GM23338 (cell line): ENCODE results near the gene NEK8. TPM values are rescaled to one million over a fixed set of nuclear protein-coding genes. Genes with fewer than 3 reads are reported as not detected.

ENCODE experiments used
- ATAC-seq: fragments of 200-7000 bp; cut with Tn5 transposase; 3 replicates; pipeline ENCODE4 v1.9.1; 2020
- DNase-seq: peaks from one replicate; pipeline ENCODE4 v3.0.0-alpha.2; 2015; ENCODE audit warnings: low spot score
- H2AFZ ChIP-seq: fragments of 200-600 bp; sonication (generic); 2 replicates; pipeline ENCODE4 v1.8.0; 2016; ENCODE audit warnings: antibody characterized with exemption, mild to moderate bottlenecking, moderate library complexity
- H3F3A ChIP-seq: fragments of 200-600 bp; sonication (generic); replicated peaks from 2 replicates; pipeline ENCODE4 v1.8.0; 2017; ENCODE audit warnings: antibody characterized with exemption, mixed run types, low read depth
- H3K27ac ChIP-seq: fragments of 200-600 bp; sonication (generic); 2 replicates; pipeline ENCODE4 v1.6.1; 2016; ENCODE audit warnings: low read depth
- H3K27me3 ChIP-seq: fragments of 200-600 bp; sonication (generic); 2 replicates; pipeline ENCODE4 v1.8.0; 2016; ENCODE audit warnings: mild to moderate bottlenecking, mixed run types, moderate library complexity; ENCODE audit not compliant: insufficient read depth
- H3K36me3 ChIP-seq: fragments of 200-600 bp; sonication (generic); 2 replicates; pipeline ENCODE4 v1.8.0; 2016; ENCODE audit warnings: mild to moderate bottlenecking; ENCODE audit not compliant: insufficient read depth
- H3K4me1 ChIP-seq: fragments of 200-600 bp; sonication (generic); 2 replicates; pipeline ENCODE4 v1.8.0; 2016; ENCODE audit warnings: mild to moderate bottlenecking, moderate library complexity; ENCODE audit not compliant: insufficient read depth
- H3K4me2 ChIP-seq: fragments of 200-600 bp; sonication (generic); 2 replicates; pipeline ENCODE4 v1.7.1; 2017; ENCODE audit warnings: mixed run types
- H3K4me3 ChIP-seq: fragments of 200-600 bp; sonication (generic); 2 replicates; pipeline ENCODE4 v1.6.1; 2016; ENCODE audit warnings: mixed run types
- H3K79me2 ChIP-seq: fragments of 200-600 bp; sonication (generic); replicated peaks from 2 replicates; pipeline ENCODE4 v1.8.0; 2017; ENCODE audit warnings: mild to moderate bottlenecking; ENCODE audit not compliant: insufficient read depth
- H3K9me2 ChIP-seq: fragments of 200-600 bp; sonication (generic); 2 replicates; pipeline ENCODE4 v1.8.0; 2017; ENCODE audit not compliant: insufficient read depth
- H4K20me1 ChIP-seq: fragments of 200-600 bp; sonication (generic); replicated peaks from 2 replicates; pipeline ENCODE4 v1.8.0; 2017; ENCODE audit warnings: mild to moderate bottlenecking; ENCODE audit not compliant: insufficient read depth
- H3K27ac Mint-ChIP-seq: 2 replicates; pipeline ENCODE4 v1.8.0; 2020; ENCODE audit warnings: inconsistent platforms, mild to moderate bottlenecking, moderate library complexity, mixed read lengths
- H3K27me3 Mint-ChIP-seq: 3 replicates; pipeline ENCODE4 v1.8.0; 2022; ENCODE audit warnings: low read depth, mild to moderate bottlenecking, moderate library complexity, mixed read lengths, inconsistent platforms; ENCODE audit not compliant: insufficient read depth, poor library complexity
- H3K36me3 Mint-ChIP-seq: 3 replicates; pipeline ENCODE4 v1.8.0; 2021; ENCODE audit warnings: low read depth, mild to moderate bottlenecking, inconsistent platforms, moderate library complexity, mixed read lengths
- H3K4me1 Mint-ChIP-seq: 3 replicates; pipeline ENCODE4 v1.8.0; 2020; ENCODE audit warnings: mild to moderate bottlenecking, inconsistent platforms, mixed read lengths
- H3K4me3 Mint-ChIP-seq: 3 replicates; pipeline ENCODE4 v1.8.0; 2021; ENCODE audit warnings: moderate library complexity, mild to moderate bottlenecking, inconsistent platforms, mixed read lengths
- H3K9me3 Mint-ChIP-seq: 3 replicates; pipeline ENCODE4 v1.8.0; 2020; ENCODE audit warnings: moderate library complexity, mild to moderate bottlenecking, inconsistent platforms, mixed read lengths
- CREB1 ChIP-seq: fragments of 250-450 bp; sonication (Bioruptor Pico); IDR thresholded peaks from 2 replicates; pipeline ENCODE4 v1.5.0; 2020; ENCODE audit warnings: low read depth, mild to moderate bottlenecking, moderate library complexity
- EZH2 ChIP-seq: fragments of 200-600 bp; sonication (generic); IDR thresholded peaks from one replicate; pipeline ENCODE4 v1.8.0; 2017; ENCODE audit warnings: antibody characterized with exemption, mild to moderate bottlenecking, low read depth; ENCODE audit not compliant: unreplicated experiment
- EZH2phosphoT487 ChIP-seq: fragments of 200-600 bp; sonication (generic); IDR thresholded peaks from one replicate; pipeline ENCODE4 v1.8.1; 2018; ENCODE audit warnings: antibody characterized with exemption; ENCODE audit not compliant: unreplicated experiment
- JUNB ChIP-seq: IDR thresholded peaks from one replicate; pipeline ENCODE4 v1.6.1; 2016; ENCODE audit warnings: antibody characterized with exemption; ENCODE audit not compliant: unreplicated experiment
- NANOG ChIP-seq: IDR thresholded peaks from 2 replicates; pipeline ENCODE4 v1.6.1; 2016; ENCODE audit warnings: antibody characterized with exemption, borderline replicate concordance
- POLR2AphosphoS5 ChIP-seq: IDR thresholded peaks from 2 replicates; pipeline ENCODE4 v1.6.1; 2016; ENCODE audit warnings: antibody characterized with exemption, low read depth
- STAT1 ChIP-seq: IDR thresholded peaks from one replicate; pipeline ENCODE4 v1.6.1; 2016; ENCODE audit warnings: antibody characterized with exemption; ENCODE audit not compliant: unreplicated experiment
- ZNF114 ChIP-seq: fragments of 250-450 bp; sonication (Bioruptor Pico); IDR thresholded peaks from 2 replicates; pipeline ENCODE4 v1.5.0; 2020; ENCODE audit warnings: mild to moderate bottlenecking, moderate library complexity
- ZNF331 ChIP-seq: fragments of 250-450 bp; sonication (Bioruptor Pico); IDR thresholded peaks from 2 replicates; pipeline ENCODE4 v1.5.0; 2020; ENCODE audit warnings: low read depth, mild to moderate bottlenecking, moderate library complexity
- polyA plus RNA-seq: library from polyadenylated mRNA; unstranded; fragments of >200 nt; fragmentation: Nextera tagmentation; extraction: Ambion mirVana; gene quantifications from 2 replicates; pipeline ENCODE4 v1.2.1, GENCODE V29; 2016
- total RNA-seq: library from RNA; depleted of rRNA; stranded (reverse); fragments of >200 nt; shearing (Covaris generic); gene quantifications from 2 replicates; pipeline ENCODE4 v1.2.3, GENCODE V29; 2014
- TF ChIP-seq, protein P1 (sequence below), 2 experiments: fragments of 200-600 bp in 1 of 2; sonication (generic) in 1 of 2; conservative IDR thresholded peaks; 2 replicates each; pipeline versions ENCODE4 v1.5.1 to v1.6.1; 2016 to 2017; ENCODE audit warnings: antibody characterized with exemption in 2 of 2, low read depth in 2 of 2, mild to moderate bottlenecking in 2 of 2, moderate library complexity in 1 of 2
- TF ChIP-seq, protein P2 (sequence below): IDR thresholded peaks from one replicate; pipeline ENCODE4 v1.6.1; 2018; ENCODE audit warnings: antibody characterized with exemption; ENCODE audit not compliant: unreplicated experiment
- TF ChIP-seq, protein P3 (sequence below): fragments of 250-450 bp; sonication (Bioruptor Pico); IDR thresholded peaks from 2 replicates; pipeline ENCODE4 v1.5.0; 2020; ENCODE audit warnings: mild to moderate bottlenecking, moderate library complexity
- TF ChIP-seq, protein P4 (sequence below): IDR thresholded peaks from 2 replicates; pipeline ENCODE4 v1.6.1; 2016; ENCODE audit warnings: antibody characterized with exemption

The NEK8 gene
- total and polyA plus RNA-seq, 2 experiments from 2014 or later: 10.0 to 14.9 TPM

DNA sequence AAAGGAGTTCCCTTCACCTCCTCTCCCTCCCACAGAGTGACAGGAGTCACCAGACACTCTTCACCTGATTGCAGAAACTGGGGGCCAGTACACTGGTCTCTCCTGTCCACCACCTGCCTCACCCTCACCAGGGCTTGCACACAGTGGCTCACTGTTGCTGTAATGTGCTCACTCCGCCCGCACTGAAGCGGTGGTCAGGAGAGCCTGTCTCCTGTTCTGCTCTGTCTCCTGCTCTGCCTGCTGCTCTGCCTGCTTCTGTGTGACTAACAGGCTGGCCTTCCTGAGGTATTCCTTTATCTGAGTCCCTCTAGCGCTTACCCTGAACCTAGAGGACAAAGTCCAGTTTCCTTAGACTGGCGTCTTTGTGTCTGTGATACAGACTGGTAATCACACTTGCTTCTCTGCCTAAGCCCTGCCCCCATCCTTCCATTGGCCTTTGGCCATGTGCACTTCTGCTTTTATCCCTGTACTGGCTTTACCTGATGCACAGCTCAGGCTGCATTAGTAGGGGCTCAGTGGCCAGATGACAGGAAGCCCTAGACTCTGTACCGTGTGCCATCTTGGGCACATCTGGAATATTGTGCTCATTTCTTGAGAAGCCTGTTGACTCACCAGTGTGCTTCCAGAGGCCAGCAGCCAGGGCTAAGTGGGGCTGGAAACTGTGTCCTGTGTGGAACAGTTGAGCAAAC, 30.2 kb upstream of the NEK8 start:
- peaks cover 100% of the 10 kb centered on the region for H3K36me3 Mint-ChIP-seq
- H3K4me3 Mint-ChIP-seq: no peak overlapping the region

More for the DNA sequence above, 30.2 kb upstream of the NEK8 start:
- no peak for ATAC-seq
- no peak overlapping the region for H3K27ac Mint-ChIP-seq
- no peaks in the 10 kb centered on the region for H3K9me2 ChIP-seq
- H3K27me3 ChIP-seq: no peaks in the 10 kb centered on the region
- peaks cover 6% of the 10 kb centered on the region for H4K20me1 ChIP-seq
- no peaks in the 10 kb centered on the region for H3K9me3 Mint-ChIP-seq
- DNase-seq: no peak
- no peaks in the 10 kb centered on the region for H3K79me2 ChIP-seq
- H3K4me1 ChIP-seq: no peaks in the 10 kb centered on the region
- peaks cover 14% of the 10 kb centered on the region for H3K27me3 Mint-ChIP-seq
- no peak overlapping the region for H3K27ac ChIP-seq
- TF ChIP-seq EZH2phosphoT487: no peak
- TF ChIP-seq, protein P1, sequence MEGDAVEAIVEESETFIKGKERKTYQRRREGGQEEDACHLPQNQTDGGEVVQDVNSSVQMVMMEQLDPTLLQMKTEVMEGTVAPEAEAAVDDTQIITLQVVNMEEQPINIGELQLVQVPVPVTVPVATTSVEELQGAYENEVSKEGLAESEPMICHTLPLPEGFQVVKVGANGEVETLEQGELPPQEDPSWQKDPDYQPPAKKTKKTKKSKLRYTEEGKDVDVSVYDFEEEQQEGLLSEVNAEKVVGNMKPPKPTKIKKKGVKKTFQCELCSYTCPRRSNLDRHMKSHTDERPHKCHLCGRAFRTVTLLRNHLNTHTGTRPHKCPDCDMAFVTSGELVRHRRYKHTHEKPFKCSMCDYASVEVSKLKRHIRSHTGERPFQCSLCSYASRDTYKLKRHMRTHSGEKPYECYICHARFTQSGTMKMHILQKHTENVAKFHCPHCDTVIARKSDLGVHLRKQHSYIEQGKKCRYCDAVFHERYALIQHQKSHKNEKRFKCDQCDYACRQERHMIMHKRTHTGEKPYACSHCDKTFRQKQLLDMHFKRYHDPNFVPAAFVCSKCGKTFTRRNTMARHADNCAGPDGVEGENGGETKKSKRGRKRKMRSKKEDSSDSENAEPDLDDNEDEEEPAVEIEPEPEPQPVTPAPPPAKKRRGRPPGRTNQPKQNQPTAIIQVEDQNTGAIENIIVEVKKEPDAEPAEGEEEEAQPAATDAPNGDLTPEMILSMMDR (conservative IDR thresholded peaks at IDR 0.05; ENCODE audit: low read depth in 2 of 2): no peak
- TF ChIP-seq POLR2AphosphoS5: no peak
- TF ChIP-seq, protein P2, sequence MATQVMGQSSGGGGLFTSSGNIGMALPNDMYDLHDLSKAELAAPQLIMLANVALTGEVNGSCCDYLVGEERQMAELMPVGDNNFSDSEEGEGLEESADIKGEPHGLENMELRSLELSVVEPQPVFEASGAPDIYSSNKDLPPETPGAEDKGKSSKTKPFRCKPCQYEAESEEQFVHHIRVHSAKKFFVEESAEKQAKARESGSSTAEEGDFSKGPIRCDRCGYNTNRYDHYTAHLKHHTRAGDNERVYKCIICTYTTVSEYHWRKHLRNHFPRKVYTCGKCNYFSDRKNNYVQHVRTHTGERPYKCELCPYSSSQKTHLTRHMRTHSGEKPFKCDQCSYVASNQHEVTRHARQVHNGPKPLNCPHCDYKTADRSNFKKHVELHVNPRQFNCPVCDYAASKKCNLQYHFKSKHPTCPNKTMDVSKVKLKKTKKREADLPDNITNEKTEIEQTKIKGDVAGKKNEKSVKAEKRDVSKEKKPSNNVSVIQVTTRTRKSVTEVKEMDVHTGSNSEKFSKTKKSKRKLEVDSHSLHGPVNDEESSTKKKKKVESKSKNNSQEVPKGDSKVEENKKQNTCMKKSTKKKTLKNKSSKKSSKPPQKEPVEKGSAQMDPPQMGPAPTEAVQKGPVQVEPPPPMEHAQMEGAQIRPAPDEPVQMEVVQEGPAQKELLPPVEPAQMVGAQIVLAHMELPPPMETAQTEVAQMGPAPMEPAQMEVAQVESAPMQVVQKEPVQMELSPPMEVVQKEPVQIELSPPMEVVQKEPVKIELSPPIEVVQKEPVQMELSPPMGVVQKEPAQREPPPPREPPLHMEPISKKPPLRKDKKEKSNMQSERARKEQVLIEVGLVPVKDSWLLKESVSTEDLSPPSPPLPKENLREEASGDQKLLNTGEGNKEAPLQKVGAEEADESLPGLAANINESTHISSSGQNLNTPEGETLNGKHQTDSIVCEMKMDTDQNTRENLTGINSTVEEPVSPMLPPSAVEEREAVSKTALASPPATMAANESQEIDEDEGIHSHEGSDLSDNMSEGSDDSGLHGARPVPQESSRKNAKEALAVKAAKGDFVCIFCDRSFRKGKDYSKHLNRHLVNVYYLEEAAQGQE: no peak
- TF ChIP-seq, protein P3, sequence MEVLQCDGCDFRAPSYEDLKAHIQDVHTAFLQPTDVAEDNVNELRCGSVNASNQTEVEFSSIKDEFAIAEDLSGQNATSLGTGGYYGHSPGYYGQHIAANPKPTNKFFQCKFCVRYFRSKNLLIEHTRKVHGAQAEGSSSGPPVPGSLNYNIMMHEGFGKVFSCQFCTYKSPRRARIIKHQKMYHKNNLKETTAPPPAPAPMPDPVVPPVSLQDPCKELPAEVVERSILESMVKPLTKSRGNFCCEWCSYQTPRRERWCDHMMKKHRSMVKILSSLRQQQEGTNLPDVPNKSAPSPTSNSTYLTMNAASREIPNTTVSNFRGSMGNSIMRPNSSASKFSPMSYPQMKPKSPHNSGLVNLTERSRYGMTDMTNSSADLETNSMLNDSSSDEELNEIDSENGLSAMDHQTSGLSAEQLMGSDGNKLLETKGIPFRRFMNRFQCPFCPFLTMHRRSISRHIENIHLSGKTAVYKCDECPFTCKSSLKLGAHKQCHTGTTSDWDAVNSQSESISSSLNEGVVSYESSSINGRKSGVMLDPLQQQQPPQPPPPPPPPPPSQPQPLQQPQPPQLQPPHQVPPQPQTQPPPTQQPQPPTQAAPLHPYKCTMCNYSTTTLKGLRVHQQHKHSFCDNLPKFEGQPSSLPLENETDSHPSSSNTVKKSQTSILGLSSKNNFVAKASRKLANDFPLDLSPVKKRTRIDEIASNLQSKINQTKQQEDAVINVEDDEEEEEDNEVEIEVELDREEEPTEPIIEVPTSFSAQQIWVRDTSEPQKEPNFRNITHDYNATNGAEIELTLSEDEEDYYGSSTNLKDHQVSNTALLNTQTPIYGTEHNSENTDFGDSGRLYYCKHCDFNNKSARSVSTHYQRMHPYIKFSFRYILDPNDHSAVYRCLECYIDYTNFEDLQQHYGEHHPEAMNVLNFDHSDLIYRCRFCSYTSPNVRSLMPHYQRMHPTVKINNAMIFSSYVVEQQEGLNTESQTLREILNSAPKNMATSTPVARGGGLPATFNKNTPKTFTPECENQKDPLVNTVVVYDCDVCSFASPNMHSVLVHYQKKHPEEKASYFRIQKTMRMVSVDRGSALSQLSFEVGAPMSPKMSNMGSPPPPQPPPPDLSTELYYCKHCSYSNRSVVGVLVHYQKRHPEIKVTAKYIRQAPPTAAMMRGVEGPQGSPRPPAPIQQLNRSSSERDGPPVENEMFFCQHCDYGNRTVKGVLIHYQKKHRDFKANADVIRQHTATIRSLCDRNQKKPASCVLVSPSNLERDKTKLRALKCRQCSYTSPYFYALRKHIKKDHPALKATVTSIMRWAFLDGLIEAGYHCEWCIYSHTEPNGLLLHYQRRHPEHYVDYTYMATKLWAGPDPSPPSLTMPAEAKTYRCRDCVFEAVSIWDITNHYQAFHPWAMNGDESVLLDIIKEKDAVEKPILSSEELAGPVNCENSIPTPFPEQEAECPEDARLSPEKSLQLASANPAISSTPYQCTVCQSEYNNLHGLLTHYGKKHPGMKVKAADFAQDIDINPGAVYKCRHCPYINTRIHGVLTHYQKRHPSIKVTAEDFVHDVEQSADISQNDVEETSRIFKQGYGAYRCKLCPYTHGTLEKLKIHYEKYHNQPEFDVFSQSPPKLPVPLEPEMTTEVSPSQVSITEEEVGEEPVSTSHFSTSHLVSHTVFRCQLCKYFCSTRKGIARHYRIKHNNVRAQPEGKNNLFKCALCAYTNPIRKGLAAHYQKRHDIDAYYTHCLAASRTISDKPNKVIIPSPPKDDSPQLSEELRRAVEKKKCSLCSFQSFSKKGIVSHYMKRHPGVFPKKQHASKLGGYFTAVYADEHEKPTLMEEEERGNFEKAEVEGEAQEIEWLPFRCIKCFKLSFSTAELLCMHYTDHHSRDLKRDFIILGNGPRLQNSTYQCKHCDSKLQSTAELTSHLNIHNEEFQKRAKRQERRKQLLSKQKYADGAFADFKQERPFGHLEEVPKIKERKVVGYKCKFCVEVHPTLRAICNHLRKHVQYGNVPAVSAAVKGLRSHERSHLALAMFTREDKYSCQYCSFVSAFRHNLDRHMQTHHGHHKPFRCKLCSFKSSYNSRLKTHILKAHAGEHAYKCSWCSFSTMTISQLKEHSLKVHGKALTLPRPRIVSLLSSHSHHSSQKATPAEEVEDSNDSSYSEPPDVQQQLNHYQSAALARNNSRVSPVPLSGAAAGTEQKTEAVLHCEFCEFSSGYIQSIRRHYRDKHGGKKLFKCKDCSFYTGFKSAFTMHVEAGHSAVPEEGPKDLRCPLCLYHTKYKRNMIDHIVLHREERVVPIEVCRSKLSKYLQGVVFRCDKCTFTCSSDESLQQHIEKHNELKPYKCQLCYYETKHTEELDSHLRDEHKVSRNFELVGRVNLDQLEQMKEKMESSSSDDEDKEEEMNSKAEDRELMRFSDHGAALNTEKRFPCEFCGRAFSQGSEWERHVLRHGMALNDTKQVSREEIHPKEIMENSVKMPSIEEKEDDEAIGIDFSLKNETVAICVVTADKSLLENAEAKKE (CRISPR knock-in tag): no peak
- TF ChIP-seq ZNF331 (CRISPR knock-in tag): no peak
- no peak for TF ChIP-seq EZH2
- TF ChIP-seq NANOG: no peak
- TF ChIP-seq, protein P4, sequence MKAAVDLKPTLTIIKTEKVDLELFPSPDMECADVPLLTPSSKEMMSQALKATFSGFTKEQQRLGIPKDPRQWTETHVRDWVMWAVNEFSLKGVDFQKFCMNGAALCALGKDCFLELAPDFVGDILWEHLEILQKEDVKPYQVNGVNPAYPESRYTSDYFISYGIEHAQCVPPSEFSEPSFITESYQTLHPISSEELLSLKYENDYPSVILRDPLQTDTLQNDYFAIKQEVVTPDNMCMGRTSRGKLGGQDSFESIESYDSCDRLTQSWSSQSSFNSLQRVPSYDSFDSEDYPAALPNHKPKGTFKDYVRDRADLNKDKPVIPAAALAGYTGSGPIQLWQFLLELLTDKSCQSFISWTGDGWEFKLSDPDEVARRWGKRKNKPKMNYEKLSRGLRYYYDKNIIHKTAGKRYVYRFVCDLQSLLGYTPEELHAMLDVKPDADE: no peak
- no peak for TF ChIP-seq STAT1
- TF ChIP-seq JUNB: no peak
- TF ChIP-seq CREB1 (CRISPR knock-in tag): no peak
- TF ChIP-seq ZNF114: no peak
- no peak overlapping the region for H3K4me2 ChIP-seq
- H3K4me3 ChIP-seq: no peak overlapping the region
- H3K4me1 Mint-ChIP-seq: peaks cover 14% of the 10 kb centered on the region
- H2AFZ ChIP-seq: no peak overlapping the region
- 0 out of 2 replicates have a peak, but pooled peaks cover 8% of the 10 kb centered on the region for H3F3A ChIP-seq
- H3K36me3 ChIP-seq: peaks cover 38% of the 10 kb centered on the region
